PC-9 (cell line): Measurements from ENCODE around the gene UNC119B.

Experiments
- CTCF ChIP-seq: fragments of 200-600 bp; sonication (generic); conservative IDR thresholded peaks from 2 replicates; pipeline ENCODE4 v1.6.1; 2017; ENCODE audit warnings: mixed run types, antibody characterized with exemption, mild to moderate bottlenecking, moderate library complexity
- EZH2 ChIP-seq: fragments of 200-600 bp; sonication (generic); IDR thresholded peaks from 2 replicates; pipeline ENCODE4 v1.8.0; 2017; ENCODE audit warnings: antibody characterized with exemption, low read depth

GRCh38 chr12:120696626-120697025 lies 13.6 kb upstream of the UNC119B start:
- TF ChIP-seq CTCF (no peak), EZH2 (no peak)
